ENCODE results near the gene MLXIPL. TPM values are rescaled to one million over a fixed set of nuclear protein-coding genes. Genes with fewer than 3 reads are reported as not detected.

The MLXIPL gene
- total RNA-seq, 1 donor from 2014 or later = 11.1 TPM

- H3K4me3 ChIP-seq = no peak overlapping the region
- ATAC-seq = no peak
- intact Hi-C loops (cut with DNase I) = no loop called here
- H3K27me3 ChIP-seq = peaks cover 13% of the 10 kb centered on the region
- H3K27ac ChIP-seq = no peak overlapping the region
- H3K36me3 ChIP-seq = no peaks in the 10 kb centered on the region
- DNase-seq = no peak
- H3K4me1 ChIP-seq = no peaks in the 10 kb centered on the region
- no peaks in the 10 kb centered on the region for H3K9me3 ChIP-seq
- TF ChIP-seq, protein P1, sequence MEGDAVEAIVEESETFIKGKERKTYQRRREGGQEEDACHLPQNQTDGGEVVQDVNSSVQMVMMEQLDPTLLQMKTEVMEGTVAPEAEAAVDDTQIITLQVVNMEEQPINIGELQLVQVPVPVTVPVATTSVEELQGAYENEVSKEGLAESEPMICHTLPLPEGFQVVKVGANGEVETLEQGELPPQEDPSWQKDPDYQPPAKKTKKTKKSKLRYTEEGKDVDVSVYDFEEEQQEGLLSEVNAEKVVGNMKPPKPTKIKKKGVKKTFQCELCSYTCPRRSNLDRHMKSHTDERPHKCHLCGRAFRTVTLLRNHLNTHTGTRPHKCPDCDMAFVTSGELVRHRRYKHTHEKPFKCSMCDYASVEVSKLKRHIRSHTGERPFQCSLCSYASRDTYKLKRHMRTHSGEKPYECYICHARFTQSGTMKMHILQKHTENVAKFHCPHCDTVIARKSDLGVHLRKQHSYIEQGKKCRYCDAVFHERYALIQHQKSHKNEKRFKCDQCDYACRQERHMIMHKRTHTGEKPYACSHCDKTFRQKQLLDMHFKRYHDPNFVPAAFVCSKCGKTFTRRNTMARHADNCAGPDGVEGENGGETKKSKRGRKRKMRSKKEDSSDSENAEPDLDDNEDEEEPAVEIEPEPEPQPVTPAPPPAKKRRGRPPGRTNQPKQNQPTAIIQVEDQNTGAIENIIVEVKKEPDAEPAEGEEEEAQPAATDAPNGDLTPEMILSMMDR (IDR thresholded peaks at IDR 0.05) = no peak
Measured at GRCh38 chr7:73596191-73597065, 27.9 kb downstream of the MLXIPL start.

GRCh38 chr7:73595358-73595757, 29.0 kb downstream of the MLXIPL start:
- peaks cover 13% of the 10 kb centered on the region for H3K27me3 ChIP-seq
- TF ChIP-seq, protein P1 (IDR thresholded peaks at IDR 0.05) = no peak
- no peaks in the 10 kb centered on the region for H3K36me3 ChIP-seq
- no peak overlapping the region for H3K27ac ChIP-seq
- H3K4me1 ChIP-seq = no peaks in the 10 kb centered on the region
- ATAC-seq (no peak), DNase-seq (no peak)
- H3K4me3 ChIP-seq = no peak overlapping the region
- H3K9me3 ChIP-seq = no peaks in the 10 kb centered on the region
- intact Hi-C loops (cut with DNase I) = no loop called here

GRCh38 chr7:73593207-73594045, 30.9 kb downstream of the MLXIPL start:
- Histone ChIP-seq H3K4me3 (no peak overlapping the region), H3K4me1 (no peaks in the 10 kb centered on the region), H3K27me3 (peaks cover 13% of the 10 kb centered on the region), H3K9me3 (no peaks in the 10 kb centered on the region), H3K36me3 (no peaks in the 10 kb centered on the region), H3K27ac (no peak overlapping the region)
- intact Hi-C loops (cut with DNase I) = no loop called here
- ATAC-seq (no peak), DNase-seq (no peak)
- TF ChIP-seq, protein P1 (IDR thresholded peaks at IDR 0.05) = no peak

- H3K4me3 ChIP-seq = no peak overlapping the region
- TF ChIP-seq, protein P1 (IDR thresholded peaks at IDR 0.05) = no peak
- no peak overlapping the region for H3K27ac ChIP-seq
- H3K36me3 ChIP-seq = no peaks in the 10 kb centered on the region
- H3K4me1 ChIP-seq = peaks cover 7% of the 10 kb centered on the region
- H3K9me3 ChIP-seq = no peaks in the 10 kb centered on the region
- intact Hi-C loops (cut with DNase I) = no loop called here
- DNase-seq = no peak
- no peaks in the 10 kb centered on the region for H3K27me3 ChIP-seq
- ATAC-seq = no peak
Measured at GRCh38 chr7:73586911-73587310, 37.4 kb downstream of the MLXIPL start.

- no peak for ATAC-seq
- Histone ChIP-seq H3K4me1 (peaks cover 7% of the 10 kb centered on the region), H3K27ac (no peak overlapping the region), H3K27me3 (no peaks in the 10 kb centered on the region), H3K36me3 (no peaks in the 10 kb centered on the region), H3K9me3 (no peaks in the 10 kb centered on the region), H3K4me3 (no peak overlapping the region)
- TF ChIP-seq, protein P1 (IDR thresholded peaks at IDR 0.05) = no peak
- intact Hi-C loops (cut with DNase I) = no loop called here
- no peak for DNase-seq
Measured at GRCh38 chr7:73585196-73585595, 39.1 kb downstream of the MLXIPL start.

All from upper lobe of right lung (tissue), 1 donor.